Pericardium fibroblast (primary cell): ENCODE results near the gene EEF1B2. TPM values are rescaled to one million over a fixed set of nuclear protein-coding genes. Genes with fewer than 3 reads are reported as not detected.

Source experiments
- total RNA-seq: library from RNA; depleted of rRNA; stranded (reverse); fragments of >200 nt; gene quantifications from 2 replicates; pipeline ENCODE4 v1.2.3, GENCODE V29; 2015

Gene EEF1B2
- 580 and 786 TPM in 2 replicates for total RNA-seq

DNA sequence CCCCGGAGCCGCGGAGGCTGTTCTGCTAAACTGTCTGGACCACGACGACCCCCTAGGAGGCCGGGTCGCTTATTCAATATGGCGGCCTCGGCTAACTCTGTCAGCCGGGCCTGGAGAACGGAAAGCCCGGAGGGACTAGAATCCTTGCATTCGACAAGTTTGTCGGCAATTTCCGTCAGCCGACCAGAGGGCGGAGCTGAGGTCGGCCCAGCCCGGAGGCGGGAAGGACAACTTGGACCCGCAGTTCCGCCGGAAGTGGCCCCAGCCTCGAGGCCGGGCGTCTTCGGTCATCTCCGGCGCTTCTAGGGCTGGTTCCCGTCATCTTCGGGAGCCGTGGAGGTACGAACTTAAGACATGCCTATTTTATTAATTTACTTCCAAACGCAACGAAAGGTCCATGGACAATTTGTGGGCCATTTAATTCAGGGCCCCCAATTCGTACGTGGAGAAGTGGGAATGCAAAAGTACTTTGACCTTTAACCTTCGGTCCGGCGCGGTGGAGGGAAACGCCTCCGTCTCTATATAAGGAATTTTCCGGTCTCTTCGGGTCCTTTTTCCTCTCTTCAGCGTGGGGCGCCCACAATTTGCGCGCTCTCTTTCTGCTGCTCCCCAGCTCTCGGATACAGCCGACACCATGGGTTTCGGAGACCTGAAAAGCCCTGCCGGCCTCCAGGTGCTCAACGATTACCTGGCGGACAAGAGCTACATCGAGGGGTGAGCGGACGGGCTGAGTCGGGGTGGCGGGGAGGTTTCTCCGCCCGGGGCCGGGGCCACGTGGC, at the start of gene EEF1B2, which contains the start of gene NDUFS1:
TSS of gene EEF1B2 (plus strand) at position 550 of the 779 bp plus-strand sequence. CDS start at position 635, 85 bp downstream.
TSS of gene NDUFS1 (minus strand) at position 99 of the 779 bp plus-strand sequence. CDS start 5,766 bp downstream, outside the sequence.

Other genes starting within 250 kb of the EEF1B2 start
- gene INO80D, start 73.7 kb upstream of the EEF1B2 start, total RNA-seq: 4.9 and 6.0 TPM in 2 replicates
- 36.5 and 45.9 TPM in 2 replicates for gene NDUFS1, start 451 bp upstream of the EEF1B2 start, total RNA-seq
- gene ZDBF2, start 114.8 kb downstream of the EEF1B2 start, total RNA-seq: 3.5 and 5.1 TPM in 2 replicates